HG03378 (cell line): ENCODE measurements around the gene BCCIP.

ENCODE experiments used
- ATAC-seq: cut with Tn5 transposase; IDR thresholded peaks from one replicate; pipeline ENCODE4 v1.9.1; 2021; ENCODE audit warnings: mild to moderate bottlenecking, moderate library complexity; ENCODE audit not compliant: unreplicated experiment

BCCIP gene

DNA sequence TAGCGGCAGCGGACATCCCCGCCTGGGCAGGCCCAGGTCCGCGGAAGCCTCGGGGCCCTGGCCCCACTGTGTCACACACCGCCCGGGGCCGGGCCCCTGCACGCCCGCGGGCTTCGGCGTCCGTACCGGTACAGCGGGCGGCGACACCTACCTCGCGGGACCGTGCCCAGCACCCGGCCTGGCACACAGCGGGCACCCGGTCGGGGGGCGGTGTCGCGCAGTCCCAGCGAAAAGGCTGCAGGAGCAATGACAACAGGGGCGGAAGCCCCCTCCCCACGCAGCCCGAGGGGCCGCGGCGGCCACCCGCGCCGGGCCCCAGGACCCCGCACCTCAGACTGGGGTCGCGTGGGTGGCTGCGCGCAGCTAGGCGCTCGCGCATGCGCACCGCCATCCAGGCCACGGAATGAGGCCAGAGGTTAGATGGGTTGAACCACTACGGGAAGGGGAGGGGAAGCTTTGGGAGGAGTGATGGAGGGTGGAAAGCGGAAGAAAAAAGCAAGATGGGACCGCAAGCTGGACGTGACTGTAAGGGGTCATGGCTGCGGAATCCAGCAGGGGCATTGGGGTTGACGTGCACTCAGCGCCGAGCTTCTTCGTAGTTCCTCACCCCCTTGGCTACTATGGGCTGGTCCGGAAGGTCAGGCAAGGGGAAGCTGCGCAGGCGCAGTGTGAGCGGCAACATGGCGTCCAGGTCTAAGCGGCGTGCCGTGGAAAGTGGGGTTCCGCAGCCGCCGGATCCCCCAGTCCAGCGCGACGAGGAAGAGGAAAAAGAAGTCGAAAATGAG lies at the start of gene BCCIP, which contains the start of gene UROS:
TSS of gene BCCIP (plus strand) at position 669 of the 785 bp plus-strand sequence. CDS start at position 681, 12 bp downstream.
TSS of gene UROS (minus strand) at position 381 of the 785 bp plus-strand sequence. CDS start 6,759 bp downstream, outside the sequence.
- peak; percentile 64 for ATAC-seq

DNA sequence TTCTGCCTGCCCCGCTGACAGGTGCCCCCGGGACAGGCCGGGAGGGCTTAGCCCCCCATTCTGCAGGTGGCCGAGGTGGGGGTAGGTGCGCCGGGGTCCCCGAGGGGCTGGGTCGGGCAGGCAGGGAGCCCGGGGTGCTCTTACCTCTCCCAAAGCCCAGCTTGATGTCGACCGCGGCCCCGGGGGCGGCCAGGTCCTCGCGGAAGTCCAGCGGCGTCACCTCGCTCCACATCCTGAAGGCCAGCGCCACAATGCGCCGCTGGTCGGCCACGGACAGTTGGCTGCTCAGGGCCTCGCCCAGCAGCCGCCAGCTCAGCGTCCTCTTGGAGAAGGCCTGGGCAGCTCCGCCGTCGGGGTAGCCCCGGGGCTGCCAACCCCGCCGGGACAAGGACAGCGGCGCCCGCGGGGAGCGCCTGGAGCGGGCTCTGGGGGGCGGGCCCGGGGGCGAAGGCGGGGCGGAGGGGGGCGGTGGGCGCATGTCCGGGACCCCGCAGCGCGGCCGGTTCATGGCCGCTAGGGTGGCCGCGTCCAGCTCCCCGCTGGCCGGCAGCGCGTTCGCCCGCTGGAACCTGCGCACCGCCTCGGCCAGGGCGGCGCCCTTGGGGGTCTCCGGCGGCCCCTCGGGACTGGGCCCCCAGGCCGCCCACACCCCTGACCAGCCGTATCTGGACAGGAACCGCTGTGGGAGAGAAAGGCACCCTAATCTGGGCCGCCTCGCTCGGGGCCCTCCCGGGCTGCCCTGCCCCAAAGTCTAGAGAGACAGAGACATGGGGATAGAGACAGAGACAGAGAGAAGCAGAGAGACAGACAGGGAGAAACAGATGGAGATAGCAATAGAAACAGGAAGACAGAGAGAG lies 49.4 kb upstream of the BCCIP start:
- ATAC-seq = no peak

DNA sequence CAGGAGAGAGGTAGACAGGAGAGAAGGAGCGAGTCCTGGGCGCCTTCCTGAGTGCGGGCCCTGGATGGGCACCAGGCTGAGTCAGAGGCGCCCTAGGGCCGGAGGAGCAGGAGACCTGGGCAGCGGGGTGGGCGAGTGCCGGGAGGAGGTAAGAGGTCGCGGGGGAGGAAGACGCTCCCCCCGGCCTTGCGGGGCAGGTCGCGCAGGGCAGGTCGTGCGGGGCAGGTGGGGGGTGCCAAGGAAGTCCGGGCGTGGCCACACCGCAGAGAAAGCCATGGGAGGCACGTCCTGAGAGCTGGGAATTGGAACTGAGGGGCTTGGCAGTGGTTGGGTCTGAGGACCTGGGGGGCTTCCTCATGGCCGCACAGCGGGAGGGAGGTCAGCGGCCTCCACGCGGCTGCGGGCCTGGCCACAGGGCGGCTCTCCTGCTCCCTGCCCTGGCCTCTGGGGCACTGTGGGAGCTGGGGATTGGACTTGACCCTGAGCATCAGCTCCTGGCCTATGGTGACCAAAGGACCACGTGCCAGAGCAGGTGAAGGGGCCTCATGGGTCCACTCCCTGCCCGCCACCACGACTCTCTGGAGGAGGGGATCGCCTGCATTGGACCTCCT lies 48.7 kb upstream of the BCCIP start:
- ATAC-seq = no peak

- no peak for ATAC-seq
Measured at GRCh38 chr10:125775491-125776106, 47.7 kb upstream of the BCCIP start, which contains the start of gene MMP21. TSS of gene MMP21 (minus strand) at chr10:125775821. CDS start at chr10:125775821, 0 bp downstream.

GRCh38 chr10:125777806-125778205 lies 45.5 kb upstream of the BCCIP start:
- ATAC-seq = no peak

- no peak for ATAC-seq
Measured at GRCh38 chr10:125778556-125778955, 44.8 kb upstream of the BCCIP start.

- ATAC-seq = no peak
Measured at GRCh38 chr10:125779403-125780327, 43.7 kb upstream of the BCCIP start.

GRCh38 chr10:125781374-125781773 lies 42.0 kb upstream of the BCCIP start:
- ATAC-seq = no peak

DNA sequence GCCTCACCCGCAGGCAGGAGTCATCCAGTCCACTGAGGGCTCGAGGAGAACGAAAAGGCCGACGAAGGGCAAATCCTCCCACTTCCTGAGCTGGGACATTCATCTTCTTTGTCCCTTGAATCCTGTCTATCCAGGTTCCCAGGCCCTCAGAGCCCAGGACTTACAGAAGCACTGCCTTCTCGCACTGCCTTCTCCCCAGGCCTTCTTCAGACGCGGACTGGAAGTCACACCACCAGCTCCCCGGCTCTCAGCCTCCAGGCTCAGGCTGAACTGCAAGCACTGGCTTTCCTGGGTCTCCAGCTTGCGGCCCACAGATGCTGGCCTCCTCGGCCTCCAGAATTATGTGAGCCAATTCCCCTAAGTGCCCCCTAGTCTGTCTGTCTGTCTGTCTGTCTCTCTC lies 41.3 kb upstream of the BCCIP start:
- ATAC-seq = no peak

GRCh38 chr10:125782616-125783015 lies 40.7 kb upstream of the BCCIP start:
- no peak for ATAC-seq

DNA sequence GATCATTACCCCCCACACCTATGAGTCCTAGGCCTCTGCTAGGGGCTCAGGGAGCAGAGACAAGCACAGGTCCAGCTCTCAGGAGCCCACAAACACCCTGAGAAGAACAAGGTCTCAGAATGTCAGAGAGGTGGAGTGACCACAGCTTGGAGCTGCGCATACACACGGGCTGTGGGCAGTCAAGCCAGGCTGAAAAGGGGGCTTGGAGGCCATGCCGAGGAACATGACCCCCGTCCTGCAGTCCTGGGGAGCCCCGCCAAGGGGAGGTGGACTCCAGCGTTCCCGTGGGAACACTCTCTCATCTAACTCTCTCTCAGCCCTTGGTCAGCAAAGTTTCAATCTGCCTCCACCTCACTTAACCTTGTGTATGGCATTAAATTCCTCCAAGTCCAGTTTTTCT lies 39.9 kb upstream of the BCCIP start:
- ATAC-seq = no peak

DNA sequence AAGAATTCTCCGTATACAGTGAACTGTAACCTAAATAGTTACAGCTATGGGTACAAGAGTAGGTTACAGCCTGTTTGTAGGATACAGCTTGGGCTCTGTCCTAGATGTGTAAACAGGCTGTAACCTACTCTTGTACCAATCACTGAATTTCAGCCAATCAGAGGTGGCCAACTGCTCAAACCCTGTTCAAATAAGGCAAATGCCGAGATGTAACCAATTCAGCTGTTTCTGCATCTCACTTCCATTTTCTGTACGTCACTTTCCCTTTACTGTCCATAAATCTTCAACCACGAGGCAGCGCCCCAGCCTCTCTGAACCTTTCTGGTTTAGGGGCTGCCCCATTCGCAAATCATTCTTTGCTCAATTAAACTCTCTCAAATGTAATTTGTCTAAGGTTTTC lies 39.4 kb upstream of the BCCIP start:
- ATAC-seq = peak; percentile 84

- no peak for ATAC-seq
Measured at GRCh38 chr10:125785791-125786190, 37.6 kb upstream of the BCCIP start.

- no peak for ATAC-seq
Measured at GRCh38 chr10:125788156-125789034, 35.0 kb upstream of the BCCIP start.

GRCh38 chr10:125792342-125793300 lies 30.7 kb upstream of the BCCIP start:
- ATAC-seq = no peak

DNA sequence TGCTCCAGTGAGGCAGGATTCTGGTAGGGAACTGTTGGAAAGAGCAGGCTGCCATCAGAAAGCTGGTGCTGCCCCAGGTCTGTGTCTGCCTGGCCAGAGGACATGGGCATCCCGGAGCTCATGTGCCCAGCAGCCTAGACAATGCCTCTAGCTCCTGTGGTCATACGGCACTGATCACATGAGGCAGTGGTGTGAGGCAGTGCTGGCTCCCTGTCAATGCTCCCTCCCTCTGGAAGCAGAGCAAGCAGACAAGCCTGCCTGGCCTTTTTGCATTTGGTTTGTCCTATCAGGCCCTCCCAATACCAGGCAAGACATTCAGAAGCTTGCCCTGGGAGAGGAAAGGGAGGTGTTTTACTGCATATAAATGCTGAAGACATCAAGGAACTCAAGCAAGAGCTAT lies 28.2 kb upstream of the BCCIP start:
- no peak for ATAC-seq

GRCh38 chr10:125795637-125796190 lies 27.6 kb upstream of the BCCIP start:
- no peak for ATAC-seq
